Stimulated activated CD4-positive, alpha-beta T cell treated with anti-CD3 and anti-CD28 coated beads, TNF-alpha, amount 100 ng/mL, for 1 hour (primary cell): ENCODE measurements around the gene AP5Z1.
"Not testable (repeated sequence)": the region's sequence is repeated elsewhere in the genome, so short reads cannot be mapped to it uniquely, and the experiment has no call there.

Source experiments
- DNase-seq, 3 donors: peaks; one replicate each; pipeline ENCODE4 v3.0.0-alpha.2; 2020; ENCODE audit warnings: low read depth in 3 of 3, low spot score in 1 of 3

The AP5Z1 gene

GRCh38 chr7:4787541-4787940 lies 12.1 kb downstream of the AP5Z1 start:
- DNase-seq: no peak

- DNase-seq: no peak
These were observed 12.7 kb downstream of the AP5Z1 start for GRCh38 chr7:4787947-4788626.

- DNase-seq: no peak
These were observed 13.3 kb downstream of the AP5Z1 start for GRCh38 chr7:4788627-4789189.

GRCh38 chr7:4789194-4790077 lies 14.0 kb downstream of the AP5Z1 start:
- DNase-seq: no peak

- DNase-seq: no peak
These were observed 14.6 kb downstream of the AP5Z1 start for GRCh38 chr7:4790078-4790465.

GRCh38 chr7:4790516-4790991 lies 15.1 kb downstream of the AP5Z1 start:
- no peak for DNase-seq

- no peak for DNase-seq
These were observed 15.8 kb downstream of the AP5Z1 start for GRCh38 chr7:4791101-4791737.

- DNase-seq: peak; percentile 60 to 82 (median 70)
These were observed 16.5 kb downstream of the AP5Z1 start for GRCh38 chr7:4791738-4792536.

- peak in 1 of 3 donors; percentile 11 for DNase-seq
These were observed 17.2 kb downstream of the AP5Z1 start for GRCh38 chr7:4792537-4793126.

GRCh38 chr7:4793385-4793993 lies 18.1 kb downstream of the AP5Z1 start:
- DNase-seq: not testable (repeated sequence)

GRCh38 chr7:4794171-4794570 lies 18.7 kb downstream of the AP5Z1 start:
- DNase-seq: not testable (repeated sequence)

GRCh38 chr7:4794591-4795350 lies 19.3 kb downstream of the AP5Z1 start:
- no peak for DNase-seq

- DNase-seq: no peak
These were observed 21.0 kb downstream of the AP5Z1 start for GRCh38 chr7:4796453-4796852.

GRCh38 chr7:4797858-4798705 lies 22.7 kb downstream of the AP5Z1 start:
- peak in 2 of 3 donors; percentile 33 to 67 for DNase-seq

GRCh38 chr7:4798706-4799235 lies 23.3 kb downstream of the AP5Z1 start:
- DNase-seq: no peak

- no peak for DNase-seq
These were observed 24.3 kb downstream of the AP5Z1 start for GRCh38 chr7:4799508-4800268.

- DNase-seq: no peak
These were observed 25.1 kb downstream of the AP5Z1 start for GRCh38 chr7:4800487-4800886.
